HAP-1 (cell line): ENCODE measurements around the gene FAM83F.

Experiments
- DNase-seq, 2 experiments: peaks; one replicate each; pipeline ENCODE4 v3.0.0-alpha.2; 2016 to 2020; ENCODE audit warnings: low spot score in 2 of 2
- H3K27me3 ChIP-seq: fragments of 250-450 bp; sonication (Bioruptor Pico); 2 replicates; pipeline ENCODE4 v1.5.1; 2020; ENCODE audit warnings: low read depth, mild to moderate bottlenecking, moderate library complexity
- H3K36me3 ChIP-seq: fragments of 250-450 bp; sonication (Bioruptor Pico); replicated peaks from 2 replicates; pipeline ENCODE4 v1.5.1; 2020; ENCODE audit warnings: mild to moderate bottlenecking
- H3K4me1 ChIP-seq: fragments of 250-450 bp; sonication (Bioruptor Pico); 2 replicates; pipeline ENCODE4 v1.5.1; 2020; ENCODE audit warnings: mild to moderate bottlenecking
- H3K4me3 ChIP-seq: fragments of 250-450 bp; sonication (Bioruptor Pico); 2 replicates; pipeline ENCODE4 v1.5.1; 2020; ENCODE audit warnings: mild to moderate bottlenecking, moderate library complexity
- H3K9me3 ChIP-seq: fragments of 250-450 bp; sonication (Bioruptor Pico); 2 replicates; pipeline ENCODE4 v1.5.1; 2020; ENCODE audit warnings: mild to moderate bottlenecking, moderate library complexity
- in situ Hi-C: fragments of 300-500 bp; cut with MboI; formaldehyde crosslinking; loops from 3 replicates; pipeline ENCODE4 v1.14.3; 2020; ENCODE audit warnings: low sequenced_read_pairs, inconsistent platforms, mixed read lengths

FAM83F gene

GRCh38 chr22:40007853-40008710, 13.3 kb downstream of the FAM83F start:
- no peaks in the 10 kb centered on the region for H3K36me3 ChIP-seq
- no peak for DNase-seq
- no peak overlapping the region for H3K4me3 ChIP-seq
- no peaks in the 10 kb centered on the region for H3K9me3 ChIP-seq
- in situ Hi-C loops, result no loop called here
- H3K4me1 ChIP-seq, result no peaks in the 10 kb centered on the region
- H3K27me3 ChIP-seq, result peaks cover 3% of the 10 kb centered on the region; the same call in 1 of the 2 replicates

DNA sequence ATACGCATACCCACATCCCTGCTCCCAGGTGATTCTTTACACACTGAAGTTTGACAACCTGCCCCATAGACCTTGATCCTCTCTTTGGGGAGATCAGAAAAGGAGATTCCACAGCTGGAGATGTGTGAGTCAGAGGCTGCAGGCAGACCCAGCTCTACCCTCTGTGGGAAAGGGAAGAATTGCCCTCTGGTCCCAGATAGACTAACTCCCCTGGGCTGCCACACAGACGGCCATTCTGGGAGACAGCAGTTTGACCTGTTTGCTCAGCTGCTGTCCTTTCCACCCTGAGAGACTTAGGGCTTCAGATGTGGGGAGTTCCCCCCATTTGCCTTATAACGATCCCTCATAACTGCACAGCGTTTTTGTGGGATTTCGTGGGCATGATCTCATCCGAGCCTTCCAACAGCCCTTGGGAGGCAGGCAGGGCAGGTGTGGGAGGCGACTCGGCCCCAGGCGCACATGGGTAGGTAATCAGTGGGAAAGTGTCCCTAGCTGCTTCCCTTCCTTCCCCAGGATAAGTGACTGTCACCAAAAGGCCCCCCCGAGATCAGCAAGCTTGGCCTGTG, 14.1 kb downstream of the FAM83F start:
- no peaks in the 10 kb centered on the region for H3K4me1 ChIP-seq
- in situ Hi-C loops, result no loop called here
- no peaks in the 10 kb centered on the region for H3K36me3 ChIP-seq
- DNase-seq, result no peak
- no peaks in the 10 kb centered on the region for H3K9me3 ChIP-seq
- H3K27me3 ChIP-seq, result peaks cover 3% of the 10 kb centered on the region; the same call in 1 of the 2 replicates
- H3K4me3 ChIP-seq, result no peak overlapping the region

DNA sequence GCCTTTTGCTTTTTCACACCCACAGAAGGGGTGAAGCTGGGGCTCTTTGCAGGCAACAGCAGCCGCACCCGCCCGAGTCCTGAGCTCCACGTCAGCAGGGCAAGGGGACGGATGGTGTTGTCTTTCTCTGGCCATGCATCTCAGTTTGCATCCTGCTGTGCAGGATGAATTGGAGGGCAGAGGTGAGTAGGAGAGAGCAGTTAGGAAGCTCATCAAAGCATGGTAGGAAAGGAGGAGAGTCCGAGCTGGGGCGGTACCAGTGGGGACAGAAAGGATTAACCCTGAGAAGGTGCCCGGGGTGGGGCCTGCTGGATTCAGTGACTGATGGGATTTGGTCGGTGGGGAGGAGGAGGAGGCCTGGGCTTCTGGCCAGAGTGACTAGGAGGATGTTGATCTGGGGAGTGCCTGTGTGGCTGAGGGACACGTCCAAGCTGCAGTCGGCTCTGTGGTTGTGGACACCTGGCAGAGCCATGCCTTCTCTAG, 14.6 kb downstream of the FAM83F start:
- no peaks in the 10 kb centered on the region for H3K9me3 ChIP-seq
- no peak overlapping the region for H3K4me3 ChIP-seq
- H3K27me3 ChIP-seq, result peaks cover 3% of the 10 kb centered on the region; the same call in 1 of the 2 replicates
- H3K4me1 ChIP-seq, result no peaks in the 10 kb centered on the region
- in situ Hi-C loops, result no loop called here
- peak in 1 of 2 experiments; percentile 28 for DNase-seq
- no peaks in the 10 kb centered on the region for H3K36me3 ChIP-seq

- in situ Hi-C loops, result no loop called here
- DNase-seq, result no peak
- peaks cover 3% of the 10 kb centered on the region; the same call in 1 of the 2 replicates for H3K27me3 ChIP-seq
- no peaks in the 10 kb centered on the region for H3K9me3 ChIP-seq
- H3K4me3 ChIP-seq, result no peak overlapping the region
- H3K36me3 ChIP-seq, result no peaks in the 10 kb centered on the region
- no peaks in the 10 kb centered on the region for H3K4me1 ChIP-seq
These were observed 15.4 kb downstream of the FAM83F start for GRCh38 chr22:40009951-40010671.

GRCh38 chr22:40010746-40011145, 16.0 kb downstream of the FAM83F start:
- no peak overlapping the region for H3K4me3 ChIP-seq
- no peak for DNase-seq
- peaks cover 3% of the 10 kb centered on the region; the same call in 1 of the 2 replicates for H3K27me3 ChIP-seq
- in situ Hi-C loops, result no loop called here
- no peaks in the 10 kb centered on the region for H3K9me3 ChIP-seq
- H3K4me1 ChIP-seq, result no peaks in the 10 kb centered on the region
- no peaks in the 10 kb centered on the region for H3K36me3 ChIP-seq

DNA sequence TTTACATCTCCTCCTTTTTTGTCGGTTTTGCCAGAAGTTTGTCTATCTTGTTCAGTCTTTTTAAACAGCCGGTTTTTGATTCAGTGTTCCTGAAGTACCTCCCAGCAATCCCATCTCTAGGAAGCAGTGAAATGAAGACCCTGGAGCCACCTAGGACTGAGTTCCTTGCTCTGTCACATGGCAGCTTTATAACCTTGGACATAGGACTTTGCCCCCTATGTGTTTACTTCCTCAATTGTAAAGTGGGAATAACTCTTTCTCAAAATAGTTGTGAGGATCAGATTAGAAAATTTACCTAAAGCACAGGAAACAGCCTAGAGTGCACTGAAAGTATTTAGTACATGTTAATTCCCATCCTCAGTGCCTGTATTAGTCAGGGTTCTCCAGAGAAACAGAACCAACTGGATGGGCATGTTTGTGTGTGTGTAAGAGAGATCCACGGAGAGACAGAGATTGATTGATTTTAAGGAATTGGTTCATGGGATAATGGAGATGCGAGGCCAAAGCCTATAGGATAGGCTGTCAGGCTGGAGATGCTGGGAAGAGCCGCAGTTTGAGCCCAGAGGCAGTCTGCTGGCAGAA, 20.0 kb downstream of the FAM83F start:
- Histone ChIP-seq H3K36me3 (no peaks in the 10 kb centered on the region), H3K4me3 (no peak overlapping the region), H3K9me3 (no peaks in the 10 kb centered on the region), H3K27me3 (no peaks in the 10 kb centered on the region; the same call in 1 of the 2 replicates), H3K4me1 (no peaks in the 10 kb centered on the region)
- in situ Hi-C loops, result no loop called here
- DNase-seq, result no peak

DNA sequence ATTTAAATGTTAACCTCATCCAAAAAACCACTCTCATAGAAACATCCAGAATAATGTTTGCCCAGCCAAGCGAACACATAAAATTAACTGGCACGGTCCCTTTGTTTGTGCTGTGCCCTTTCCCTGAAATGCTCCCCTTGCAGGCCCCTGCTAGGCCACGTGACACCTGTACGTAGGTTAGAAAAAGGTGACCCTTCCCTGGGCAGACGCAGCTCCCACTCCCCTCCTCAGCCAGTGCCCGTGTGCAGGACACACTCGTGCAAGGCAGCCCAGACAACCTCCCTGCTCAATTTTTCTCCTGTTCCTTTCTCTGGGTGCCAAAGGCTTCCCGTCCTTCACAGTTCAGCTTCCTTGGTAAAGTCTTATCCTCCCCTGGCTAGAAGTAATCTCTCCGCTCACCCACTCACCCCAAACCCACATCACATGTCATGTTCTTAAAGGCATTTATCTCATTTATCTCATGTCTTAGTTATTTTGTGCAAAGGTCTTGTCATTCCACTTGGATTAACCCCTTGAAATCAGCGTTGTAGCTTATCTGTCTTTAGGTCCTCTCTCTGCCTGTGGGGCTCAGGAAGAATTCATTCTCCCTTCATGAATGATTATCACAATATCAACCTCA, 20.7 kb downstream of the FAM83F start:
- Histone ChIP-seq H3K4me3 (no peak overlapping the region), H3K4me1 (no peaks in the 10 kb centered on the region)
- in situ Hi-C loops, result no loop called here

GRCh38 chr22:40018051-40018450, 23.3 kb downstream of the FAM83F start:
- H3K27me3 ChIP-seq, result no peaks in the 10 kb centered on the region
- no peaks in the 10 kb centered on the region for H3K36me3 ChIP-seq
- in situ Hi-C loops, result no loop called here
- no peaks in the 10 kb centered on the region for H3K4me1 ChIP-seq
- H3K4me3 ChIP-seq, result no peak overlapping the region
- no peak for DNase-seq
- H3K9me3 ChIP-seq, result no peaks in the 10 kb centered on the region

More for the DNA sequence above, 20.7 kb downstream of the FAM83F start:
- Histone ChIP-seq H3K9me3 (no peaks in the 10 kb centered on the region), H3K36me3 (no peaks in the 10 kb centered on the region), H3K27me3 (no peaks in the 10 kb centered on the region; the same call in 1 of the 2 replicates)
- no peak for DNase-seq

GRCh38 chr22:40019100-40019499, 24.3 kb downstream of the FAM83F start:
- Histone ChIP-seq H3K27me3 (no peaks in the 10 kb centered on the region), H3K36me3 (no peaks in the 10 kb centered on the region), H3K4me3 (no peak overlapping the region), H3K9me3 (no peaks in the 10 kb centered on the region), H3K4me1 (no peaks in the 10 kb centered on the region)
- in situ Hi-C loops, result no loop called here
- no peak for DNase-seq

GRCh38 chr22:40020956-40021355, 26.2 kb downstream of the FAM83F start:
- Histone ChIP-seq H3K27me3 (no peaks in the 10 kb centered on the region), H3K4me3 (no peak overlapping the region), H3K36me3 (no peaks in the 10 kb centered on the region), H3K9me3 (no peaks in the 10 kb centered on the region), H3K4me1 (no peaks in the 10 kb centered on the region)
- no peak for DNase-seq
- in situ Hi-C loops, result loop anchor here (10.0 kb wide), 1 partner anchor 396 kb away; no protein-coding TSS in a partner anchor

DNA sequence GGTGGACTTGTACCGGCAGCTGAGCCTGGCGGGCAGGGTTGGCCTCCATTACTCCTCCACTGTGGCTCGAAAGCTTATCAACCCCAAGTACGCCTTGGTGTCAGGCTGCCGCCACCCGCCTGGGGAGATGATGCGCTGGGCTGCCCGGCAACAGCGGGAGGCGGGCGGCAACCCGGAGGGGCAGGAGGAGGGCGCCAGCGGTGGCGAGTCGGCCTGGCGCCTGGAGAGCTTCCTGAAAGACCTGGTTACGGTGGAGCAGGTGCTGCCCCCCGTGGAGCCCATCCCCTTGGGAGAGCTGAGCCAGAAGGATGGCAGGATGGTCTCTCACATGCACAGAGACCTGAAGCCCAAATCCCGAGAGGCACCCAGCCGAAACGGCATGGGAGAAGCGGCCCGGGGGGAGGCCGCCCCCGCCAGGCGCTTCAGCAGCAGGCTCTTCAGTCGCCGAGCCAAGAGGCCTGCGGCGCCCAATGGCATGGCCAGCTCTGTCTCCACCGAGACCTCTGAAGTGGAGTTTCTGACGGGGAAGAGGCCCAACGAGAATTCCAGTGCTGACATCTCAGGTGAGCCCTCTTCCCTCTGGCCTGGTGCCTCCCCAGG, 26.7 kb downstream of the FAM83F start:
- Histone ChIP-seq H3K27me3 (no peaks in the 10 kb centered on the region), H3K4me3 (no peak overlapping the region), H3K9me3 (no peaks in the 10 kb centered on the region), H3K4me1 (no peaks in the 10 kb centered on the region), H3K36me3 (no peaks in the 10 kb centered on the region)
- in situ Hi-C loops, result loop anchor here (10.0 kb wide), 1 partner anchor 397 kb away; no protein-coding TSS in a partner anchor
- DNase-seq, result no peak

DNA sequence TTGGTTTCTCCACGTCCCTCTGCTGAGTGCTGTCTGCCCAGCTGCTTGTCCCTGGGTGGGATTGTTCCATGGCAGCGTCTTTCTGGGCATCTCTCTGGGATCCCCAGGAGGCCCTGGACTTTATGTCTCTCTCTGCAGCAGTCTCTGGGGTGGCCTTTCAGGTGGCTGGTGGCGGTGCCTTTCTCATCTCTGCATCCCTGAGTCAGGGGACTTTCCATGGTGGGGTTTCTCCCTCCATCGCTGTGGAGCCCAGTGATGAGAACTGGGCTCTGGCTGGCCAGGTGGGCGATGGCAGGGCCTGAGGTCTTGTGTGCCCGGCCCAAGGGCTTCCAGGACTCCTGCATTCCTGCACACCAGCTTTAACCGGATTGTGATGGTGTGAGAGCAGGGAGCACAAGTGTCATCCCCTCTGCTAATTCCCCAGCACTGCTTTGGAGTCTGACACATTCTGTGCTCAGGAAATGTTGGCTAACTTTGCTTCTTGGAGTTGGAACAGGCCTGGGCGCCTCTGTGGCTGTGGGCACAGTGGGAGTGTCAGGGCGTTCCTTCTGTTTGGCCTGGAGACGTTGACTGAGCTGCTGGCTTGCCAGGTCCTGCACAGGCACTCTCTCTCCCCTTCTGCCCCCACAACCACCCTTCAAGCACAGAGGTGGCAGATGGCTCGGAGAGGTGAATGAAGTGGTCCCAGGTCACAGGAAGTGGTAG, 27.9 kb downstream of the FAM83F start:
- no peaks in the 10 kb centered on the region for H3K36me3 ChIP-seq
- in situ Hi-C loops, result loop anchor here (10.0 kb wide), 1 partner anchor 398 kb away; no protein-coding TSS in a partner anchor
- no peak overlapping the region for H3K4me3 ChIP-seq
- no peak for DNase-seq
- no peaks in the 10 kb centered on the region for H3K4me1 ChIP-seq
- no peaks in the 10 kb centered on the region for H3K9me3 ChIP-seq
- H3K27me3 ChIP-seq, result no peaks in the 10 kb centered on the region
